SJSA1 (cell line): ENCODE results near the gene HMX3. TPM values are rescaled to one million over a fixed set of nuclear protein-coding genes. Genes with fewer than 3 reads are reported as not detected.

ENCODE experiments used
- DNase-seq, 2 experiments: peaks; one replicate each; pipeline ENCODE4 v3.0.0-alpha.2; 2015 to 2020; ENCODE audit warnings: low spot score in 2 of 2, low read depth in 1 of 2
- H3K27ac ChIP-seq: fragments of 250-450 bp; sonication (Bioruptor Pico); 2 replicates; pipeline ENCODE4 v1.5.1; 2020; ENCODE audit warnings: mild to moderate bottlenecking, moderate library complexity
- H3K27me3 ChIP-seq: fragments of 250-450 bp; sonication (Bioruptor Pico); replicated peaks from 2 replicates; pipeline ENCODE4 v1.5.1; 2020; ENCODE audit warnings: mild to moderate bottlenecking, moderate library complexity
- H3K36me3 ChIP-seq: fragments of 250-450 bp; sonication (Bioruptor Pico); 2 replicates; pipeline ENCODE4 v1.5.1; 2020; ENCODE audit warnings: mild to moderate bottlenecking
- H3K4me1 ChIP-seq: fragments of 250-450 bp; sonication (Bioruptor Pico); replicated peaks from 2 replicates; pipeline ENCODE4 v1.6.1; 2021; ENCODE audit warnings: mild to moderate bottlenecking
- H3K4me3 ChIP-seq: fragments of 250-450 bp; sonication (Bioruptor Pico); 2 replicates; pipeline ENCODE4 v1.5.1; 2020; ENCODE audit warnings: mild to moderate bottlenecking
- H3K9me3 ChIP-seq: fragments of 250-450 bp; sonication (Bioruptor Pico); replicated peaks from 2 replicates; pipeline ENCODE4 v1.5.1; 2020; ENCODE audit warnings: mild to moderate bottlenecking
- total RNA-seq: library from RNA; depleted of rRNA; stranded (reverse); fragments of >200 nt; shearing (Covaris generic); gene quantifications from 2 replicates; pipeline ENCODE4 v1.2.3, GENCODE V29; 2014

Gene HMX3
- total RNA-seq, 1 experiment from 2014 or later, result 10.8 TPM

DNA sequence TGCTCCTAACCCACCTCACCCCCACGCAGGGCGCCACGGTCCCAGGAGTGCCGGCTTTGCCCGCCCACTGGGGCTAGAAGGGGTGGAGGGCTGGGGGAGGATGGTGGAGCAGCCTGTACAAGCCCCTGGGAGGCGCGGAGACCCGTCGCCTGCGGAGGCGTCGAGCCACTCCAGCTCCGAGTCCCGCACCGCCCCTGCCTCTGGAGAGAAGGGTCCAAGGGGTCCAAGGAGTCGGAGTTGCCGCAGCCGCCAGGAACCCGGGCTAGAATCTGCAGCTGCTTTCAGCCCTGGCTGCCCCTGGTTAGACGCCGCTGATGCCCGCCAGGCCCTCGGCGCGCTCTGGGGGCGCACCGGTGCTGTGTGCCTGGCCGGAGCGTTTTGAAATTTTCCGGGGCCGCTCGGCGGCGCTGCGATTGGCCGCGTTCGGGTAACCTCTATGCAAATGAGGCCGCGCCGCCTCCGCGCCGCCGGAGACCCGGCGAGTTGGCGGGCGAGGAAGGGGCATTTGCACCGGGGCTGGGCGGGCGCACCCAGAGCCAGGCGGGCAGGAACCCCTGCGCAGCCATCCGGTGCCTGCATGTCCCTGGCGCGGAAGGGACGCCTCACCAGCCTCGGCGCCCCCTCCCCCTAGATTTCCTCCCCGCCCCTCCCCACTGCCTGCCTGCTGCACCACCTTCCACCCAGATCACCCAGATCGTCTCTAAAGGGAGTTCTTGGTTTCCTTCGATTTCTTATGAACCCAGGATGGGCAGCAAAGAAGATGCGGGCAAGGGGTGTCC, 12.1 kb downstream of the HMX3 start, which contains the start of gene HMX2:
TSS of gene HMX2 (plus strand) at position 502 of the 779 bp plus-strand sequence. CDS start at position 745, 243 bp downstream.
- Histone ChIP-seq H3K4me3 (peak within 1 kb of the TSS; percentile 36), H3K36me3 (no peaks in the 10 kb centered on the region), H3K27me3 (peaks cover 69% of the 10 kb centered on the region), H3K27ac (no peak within 1 kb of the TSS), H3K4me1 (peaks cover 20% of the 10 kb centered on the region), H3K9me3 (peaks cover 8% of the 10 kb centered on the region; the same call in 1 of the 2 replicates)
- no peak for DNase-seq

DNA sequence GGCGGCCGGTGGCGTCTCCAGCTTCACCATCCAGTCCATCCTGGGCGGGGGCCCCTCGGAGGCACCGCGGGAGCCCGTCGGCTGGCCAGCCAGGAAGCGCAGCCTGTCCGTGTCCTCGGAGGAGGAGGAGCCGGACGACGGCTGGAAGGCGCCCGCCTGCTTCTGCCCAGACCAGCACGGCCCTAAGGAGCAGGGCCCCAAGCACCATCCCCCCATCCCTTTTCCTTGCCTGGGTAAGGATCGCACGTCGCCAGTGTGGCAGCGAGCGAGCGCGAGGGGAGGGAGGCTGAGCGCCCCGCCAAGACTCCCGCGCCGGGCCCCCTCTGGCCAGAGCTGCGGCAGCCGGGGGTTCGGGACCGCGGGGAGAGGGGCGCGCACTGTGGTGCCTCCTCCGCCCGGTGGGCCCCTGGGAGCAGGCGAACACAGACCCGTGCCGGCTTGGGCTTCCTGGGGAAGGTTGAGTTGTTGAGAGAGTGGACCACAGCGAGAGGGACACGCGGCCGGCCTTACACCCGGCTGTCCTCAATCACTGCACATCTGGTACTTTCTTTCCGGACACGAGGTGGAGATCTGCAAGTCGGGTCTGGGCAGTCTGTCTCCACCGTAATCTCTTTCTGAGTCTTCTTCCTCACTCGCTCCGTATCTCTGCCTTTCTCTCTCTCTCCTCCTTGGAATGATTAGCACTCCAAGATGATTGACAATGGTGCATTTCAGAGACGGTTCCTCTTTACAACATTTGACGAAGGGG, 12.8 kb downstream of the HMX3 start:
- peak in 1 of 2 experiments; percentile 44 for DNase-seq
- peak overlapping the region; percentile 36 for H3K4me3 ChIP-seq

DNA sequence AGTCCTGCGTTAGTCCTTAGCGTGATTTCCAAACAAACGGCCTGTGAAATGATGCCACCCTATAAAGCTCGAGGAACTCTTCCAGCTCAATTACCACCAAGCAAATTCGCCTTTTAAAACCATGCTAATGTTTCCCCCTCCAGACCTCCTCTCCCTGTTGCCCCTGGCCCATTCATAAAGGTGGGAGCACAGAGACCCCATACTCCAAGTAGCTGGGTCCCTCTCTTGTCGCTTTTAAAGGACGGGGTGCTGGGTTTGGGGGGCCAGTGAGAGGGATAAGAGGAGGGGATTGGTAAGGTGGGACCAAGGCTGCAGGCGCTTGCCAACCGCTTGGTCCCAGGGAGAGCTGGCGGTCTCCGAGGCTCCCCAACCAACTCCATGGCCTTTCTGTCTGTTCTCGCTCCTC, 13.4 kb downstream of the HMX3 start:
- H3K27ac ChIP-seq, result no peak overlapping the region
- H3K27me3 ChIP-seq, result peaks cover 68% of the 10 kb centered on the region
- H3K9me3 ChIP-seq, result peaks cover 8% of the 10 kb centered on the region; the same call in 1 of the 2 replicates
- no peak for DNase-seq
- H3K4me1 ChIP-seq, result peaks cover 24% of the 10 kb centered on the region
- H3K4me3 ChIP-seq, result peak overlapping the region; percentile 36; the same call in 1 of the 2 replicates
- no peaks in the 10 kb centered on the region for H3K36me3 ChIP-seq

More for the DNA sequence above, 12.8 kb downstream of the HMX3 start:
- H3K4me1 ChIP-seq, result peaks cover 22% of the 10 kb centered on the region
- H3K9me3 ChIP-seq, result peaks cover 8% of the 10 kb centered on the region; the same call in 1 of the 2 replicates
- no peak overlapping the region for H3K27ac ChIP-seq
- peaks cover 69% of the 10 kb centered on the region for H3K27me3 ChIP-seq
- no peaks in the 10 kb centered on the region for H3K36me3 ChIP-seq

DNA sequence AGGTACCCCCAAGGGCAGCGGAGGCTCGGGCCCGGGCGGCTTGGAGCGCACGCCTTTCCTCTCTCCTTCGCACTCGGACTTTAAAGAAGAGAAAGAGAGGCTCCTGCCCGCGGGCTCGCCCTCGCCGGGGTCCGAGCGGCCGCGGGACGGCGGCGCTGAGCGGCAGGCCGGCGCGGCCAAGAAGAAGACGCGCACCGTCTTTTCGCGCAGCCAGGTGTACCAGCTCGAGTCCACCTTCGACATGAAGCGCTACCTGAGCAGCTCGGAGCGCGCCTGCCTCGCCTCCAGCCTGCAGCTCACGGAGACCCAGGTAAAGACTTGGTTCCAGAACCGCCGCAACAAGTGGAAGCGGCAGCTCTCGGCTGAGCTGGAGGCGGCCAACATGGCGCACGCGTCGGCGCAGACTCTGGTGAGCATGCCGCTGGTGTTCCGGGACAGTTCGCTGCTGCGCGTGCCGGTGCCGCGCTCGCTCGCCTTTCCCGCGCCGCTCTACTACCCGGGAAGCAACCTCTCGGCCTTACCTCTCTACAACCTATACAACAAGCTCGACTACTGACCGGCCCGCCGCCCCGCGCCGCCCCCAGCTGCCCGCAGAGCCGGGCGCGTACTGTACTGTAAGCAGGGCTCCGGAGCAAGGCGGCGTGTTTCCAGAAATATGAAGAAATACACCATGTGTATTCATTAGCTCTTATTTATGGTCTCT, 13.9 kb downstream of the HMX3 start:
- Histone ChIP-seq H3K27me3 (peaks cover 63% of the 10 kb centered on the region), H3K27ac (no peak overlapping the region), H3K36me3 (peaks cover 5% of the 10 kb centered on the region), H3K4me1 (peaks cover 24% of the 10 kb centered on the region), H3K9me3 (peaks cover 8% of the 10 kb centered on the region; the same call in 1 of the 2 replicates), H3K4me3 (peak overlapping the region; percentile 14)
- DNase-seq, result no peak

DNA sequence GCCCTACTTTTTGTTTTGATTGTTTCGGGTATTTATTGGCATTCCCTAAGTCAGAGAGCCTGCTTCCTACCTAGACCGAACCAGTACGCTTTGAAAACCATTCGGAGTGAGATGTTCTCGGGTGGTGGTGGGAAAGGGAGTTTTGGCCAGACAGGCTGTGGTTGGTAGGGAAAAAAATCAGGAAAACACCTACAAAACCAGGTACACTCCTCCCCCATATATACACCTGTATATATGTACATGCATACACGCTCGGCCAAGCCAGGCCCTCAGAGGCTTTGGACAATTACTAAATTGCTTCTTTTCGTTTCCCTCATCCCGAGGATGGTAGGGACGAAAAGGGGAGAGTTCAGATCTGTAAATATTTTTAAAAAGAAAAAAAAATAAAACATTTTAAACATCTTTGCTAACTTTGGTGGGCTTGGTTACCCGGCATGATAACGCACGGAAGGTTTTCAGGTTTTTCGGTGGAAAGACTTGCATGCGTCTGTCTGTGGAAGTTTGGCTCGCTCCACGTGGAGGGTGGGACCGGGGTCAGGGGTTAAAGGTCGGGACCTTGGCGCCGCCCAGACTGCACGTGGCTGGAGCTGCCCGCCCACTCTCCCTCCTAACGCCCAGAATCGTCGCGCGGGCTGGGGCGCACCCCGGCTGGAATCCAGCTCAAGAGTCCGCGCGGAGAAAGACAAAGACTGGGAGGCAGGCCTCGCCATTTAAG, 14.7 kb downstream of the HMX3 start:
- H3K27ac ChIP-seq, result no peak overlapping the region
- H3K4me1 ChIP-seq, result peaks cover 26% of the 10 kb centered on the region
- H3K36me3 ChIP-seq, result peaks cover 12% of the 10 kb centered on the region
- no peak for DNase-seq
- H3K27me3 ChIP-seq, result peaks cover 55% of the 10 kb centered on the region
- no peak overlapping the region for H3K4me3 ChIP-seq
- peaks cover 8% of the 10 kb centered on the region; the same call in 1 of the 2 replicates for H3K9me3 ChIP-seq

DNA sequence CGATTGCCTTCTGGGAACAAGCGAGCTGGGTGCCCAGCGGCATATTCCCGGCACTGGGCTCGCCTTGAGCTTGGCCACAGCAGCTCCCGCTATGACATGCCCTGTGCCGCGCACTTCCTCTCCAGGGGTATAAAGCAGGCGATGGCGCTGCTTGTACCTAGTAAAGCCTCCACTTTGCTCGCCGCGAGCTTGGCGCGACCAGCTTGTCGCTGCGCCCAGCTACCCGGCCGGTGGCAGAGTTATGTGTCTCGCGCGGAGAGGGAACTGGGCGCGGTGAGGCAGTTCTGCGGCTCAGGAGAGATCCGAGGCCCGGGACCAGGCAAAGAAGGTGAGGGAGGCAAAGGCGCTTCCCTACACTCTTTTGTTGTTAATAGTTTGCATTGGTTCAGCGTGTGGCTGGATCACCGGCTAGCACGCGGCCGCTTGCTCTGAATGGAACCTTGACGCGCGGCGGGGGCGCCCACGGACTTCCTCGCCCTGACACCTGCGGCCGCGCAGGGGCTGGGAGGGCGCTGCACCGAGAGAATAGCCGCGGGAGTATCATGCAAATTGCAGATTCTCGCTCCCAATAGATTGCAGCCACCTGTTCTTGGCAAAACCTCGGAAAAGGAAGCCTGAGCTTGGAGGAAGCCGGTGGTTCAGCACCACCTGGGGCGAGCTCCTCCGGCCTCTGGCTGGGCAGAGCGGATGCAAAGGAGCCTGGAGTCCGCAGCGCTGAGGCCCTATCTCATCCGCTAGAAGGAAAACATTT, 15.4 kb downstream of the HMX3 start:
- peaks cover 48% of the 10 kb centered on the region for H3K27me3 ChIP-seq
- H3K4me3 ChIP-seq, result no peak overlapping the region
- DNase-seq, result no peak
- H3K9me3 ChIP-seq, result peaks cover 8% of the 10 kb centered on the region; the same call in 1 of the 2 replicates
- peaks cover 20% of the 10 kb centered on the region for H3K36me3 ChIP-seq
- peaks cover 34% of the 10 kb centered on the region for H3K4me1 ChIP-seq
- H3K27ac ChIP-seq, result no peak overlapping the region

DNA sequence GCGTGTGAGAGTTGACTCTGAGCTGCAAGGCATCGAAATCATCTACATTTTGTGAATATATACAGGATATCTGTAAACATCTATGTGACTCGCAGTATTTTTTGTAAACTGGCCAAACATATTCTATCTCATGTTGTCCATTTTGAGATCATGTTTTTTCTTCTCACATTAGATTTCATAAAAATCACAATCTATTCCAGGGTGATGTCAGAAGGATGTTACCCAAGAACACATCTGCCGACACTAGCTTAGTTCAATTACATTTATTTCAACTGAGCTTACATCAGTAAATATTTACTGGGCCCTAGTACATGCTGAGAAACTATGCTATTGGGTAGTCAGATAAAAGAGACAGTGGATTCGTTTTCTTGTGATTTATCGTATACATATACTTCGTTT, 16.0 kb downstream of the HMX3 start:
- Histone ChIP-seq H3K9me3 (peaks cover 8% of the 10 kb centered on the region; the same call in 1 of the 2 replicates), H3K4me1 (peaks cover 38% of the 10 kb centered on the region), H3K36me3 (peaks cover 25% of the 10 kb centered on the region), H3K4me3 (no peak overlapping the region), H3K27ac (no peak overlapping the region), H3K27me3 (peaks cover 45% of the 10 kb centered on the region)
- no peak for DNase-seq

DNA sequence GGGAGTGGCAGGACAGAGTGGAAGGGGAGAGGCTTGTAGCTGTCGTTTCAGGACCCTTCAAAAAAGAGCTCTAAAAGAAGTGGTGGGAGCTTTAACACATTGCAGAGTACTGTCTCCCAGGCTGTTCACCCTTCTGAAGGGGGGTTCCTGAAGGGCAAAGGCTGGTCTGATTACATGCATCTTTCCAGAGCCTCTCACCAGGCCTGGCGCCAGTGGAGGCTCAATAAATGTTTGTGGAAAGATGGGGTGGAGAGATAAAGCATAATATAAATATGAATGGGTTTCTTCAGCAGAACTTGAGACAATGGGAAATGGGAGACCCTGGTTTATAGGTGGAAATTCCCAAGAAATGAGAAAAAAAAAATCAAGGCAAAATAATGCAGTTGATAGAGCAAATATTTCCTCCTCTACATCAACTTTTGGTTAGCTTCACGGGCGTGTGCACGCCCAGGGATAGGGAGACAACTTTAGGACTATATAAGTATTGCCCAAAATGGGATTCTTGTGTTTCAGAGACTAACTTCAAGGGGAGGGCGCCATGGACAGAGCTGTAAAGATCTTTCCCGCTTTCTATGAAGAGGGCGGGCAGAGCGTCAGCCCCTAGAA, 17.8 kb downstream of the HMX3 start:
- Histone ChIP-seq H3K4me1 (peaks cover 45% of the 10 kb centered on the region), H3K27ac (peak overlapping the region; percentile 27; the same call in 1 of the 2 replicates), H3K9me3 (peaks cover 6% of the 10 kb centered on the region; the same call in 1 of the 2 replicates), H3K4me3 (no peak overlapping the region), H3K36me3 (peaks cover 44% of the 10 kb centered on the region), H3K27me3 (peaks cover 26% of the 10 kb centered on the region)
- no peak for DNase-seq

DNA sequence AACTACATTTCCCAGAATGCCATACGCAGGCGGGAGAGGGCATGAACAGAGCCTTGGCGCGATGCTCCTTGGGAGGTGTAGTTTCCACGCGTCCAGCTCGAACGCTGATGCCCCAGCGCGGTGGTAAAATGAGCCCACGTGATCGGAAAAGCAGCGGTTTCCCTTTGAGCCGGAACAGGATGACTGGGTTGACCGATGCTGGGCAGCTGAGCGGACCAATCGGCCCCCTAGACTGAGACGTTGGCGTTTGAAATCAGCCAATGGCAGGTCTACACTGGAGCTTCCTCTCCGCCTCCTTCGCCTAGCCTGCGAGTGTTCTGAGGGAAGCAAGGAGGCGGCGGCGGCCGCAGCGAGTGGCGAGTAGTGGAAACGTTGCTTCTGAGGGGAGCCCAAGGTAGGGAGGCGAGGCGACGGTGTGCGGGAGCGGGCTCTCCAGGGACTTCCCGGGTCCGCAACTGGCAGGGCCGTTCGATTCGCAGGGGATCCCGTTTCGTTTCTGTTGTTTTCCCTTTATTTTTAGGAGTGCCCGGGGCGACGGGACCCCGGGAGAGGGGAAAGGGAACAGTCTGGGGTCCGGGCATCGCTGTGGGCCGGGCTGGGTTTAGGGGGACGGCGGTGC, 18.4 kb downstream of the HMX3 start, which contains the start of gene BUB3:
TSS of gene BUB3 (plus strand) at position 311 of the 619 bp plus-strand sequence. CDS start 516 bp downstream, outside the sequence.
- Histone ChIP-seq H3K4me1 (peaks cover 42% of the 10 kb centered on the region), H3K36me3 (peaks cover 50% of the 10 kb centered on the region)
- DNase-seq, result peak; percentile 97 to 98

DNA sequence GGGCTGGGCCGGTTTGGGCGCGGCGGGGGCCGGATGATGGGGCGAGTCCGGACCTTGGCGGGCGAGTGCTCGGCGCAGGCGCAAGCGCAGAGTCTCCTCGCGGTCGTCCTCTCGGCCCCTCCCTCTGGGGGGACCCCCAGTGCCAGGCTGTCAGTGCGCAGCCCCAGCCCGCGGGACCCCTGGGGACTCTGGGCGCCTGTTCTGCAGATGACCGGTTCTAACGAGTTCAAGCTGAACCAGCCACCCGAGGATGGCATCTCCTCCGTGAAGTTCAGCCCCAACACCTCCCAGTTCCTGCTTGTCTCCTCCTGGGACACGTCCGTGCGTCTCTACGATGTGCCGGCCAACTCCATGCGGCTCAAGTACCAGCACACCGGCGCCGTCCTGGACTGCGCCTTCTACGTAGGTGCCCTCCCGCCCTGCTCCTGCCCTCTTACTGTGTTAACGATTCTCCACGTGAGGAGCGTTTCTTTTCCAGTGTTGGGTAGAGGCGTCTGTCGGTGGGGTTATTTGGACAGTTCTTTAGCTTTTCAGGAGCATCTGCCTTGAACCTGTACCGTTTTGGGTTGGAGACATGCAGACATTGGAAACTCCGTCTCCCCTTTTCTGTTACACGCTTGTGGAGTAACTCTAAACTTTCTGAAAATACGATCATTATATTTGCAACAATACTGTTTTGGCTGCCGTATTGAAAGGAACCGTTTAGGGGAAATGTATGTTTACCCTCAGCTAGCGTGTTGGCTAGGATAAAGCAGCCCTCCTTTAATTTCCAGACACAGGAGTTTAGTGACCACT, 19.1 kb downstream of the HMX3 start:
- no peaks in the 10 kb centered on the region; the same call in 1 of the 2 replicates for H3K9me3 ChIP-seq
- peak overlapping the region; percentile 92 for H3K4me3 ChIP-seq
- peaks cover 57% of the 10 kb centered on the region for H3K36me3 ChIP-seq
- H3K27ac ChIP-seq, result peak overlapping the region; percentile 98
- peaks cover 13% of the 10 kb centered on the region for H3K27me3 ChIP-seq
- peaks cover 35% of the 10 kb centered on the region for H3K4me1 ChIP-seq
- DNase-seq, result peak; percentile 67 to 72

More for the DNA sequence above, 18.4 kb downstream of the HMX3 start, which contains the start of gene BUB3:
- Histone ChIP-seq H3K27ac (peak within 1 kb of the TSS; percentile 98), H3K27me3 (peaks cover 20% of the 10 kb centered on the region), H3K9me3 (no peaks in the 10 kb centered on the region; the same call in 1 of the 2 replicates), H3K4me3 (peak within 1 kb of the TSS; percentile 92)

DNA sequence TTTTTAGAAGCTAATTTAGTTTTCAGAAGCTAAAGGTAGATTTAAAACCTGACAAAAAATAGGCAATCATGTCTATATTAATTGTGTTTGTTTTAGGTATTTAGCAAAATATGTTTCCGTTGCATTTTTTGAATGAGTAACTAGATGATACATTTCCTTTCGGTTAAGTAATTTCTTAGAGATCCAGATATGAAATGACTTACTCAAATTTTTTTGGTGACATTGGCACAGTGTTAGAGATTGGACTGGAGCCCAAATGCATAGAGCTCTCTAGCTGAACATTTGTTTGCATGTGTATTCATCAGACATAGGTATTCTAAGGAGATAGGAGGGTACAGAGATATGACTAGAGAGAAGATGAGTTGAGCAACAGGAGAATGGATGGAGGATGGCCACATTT, 20.3 kb downstream of the HMX3 start:
- no peak overlapping the region for H3K27ac ChIP-seq

More for the DNA sequence above, 20.3 kb downstream of the HMX3 start:
- no peak for DNase-seq
- Histone ChIP-seq H3K27me3 (peaks cover 2% of the 10 kb centered on the region; the same call in 1 of the 2 replicates), H3K9me3 (no peaks in the 10 kb centered on the region; the same call in 1 of the 2 replicates), H3K4me3 (no peak overlapping the region; the same call in 1 of the 2 replicates), H3K36me3 (peaks cover 69% of the 10 kb centered on the region), H3K4me1 (peaks cover 35% of the 10 kb centered on the region)
